ENCODE data around the gene SCAMP2.

The SCAMP2 gene

GRCh38 chr15:74837482-74838136, 35.6 kb downstream of the SCAMP2 start:
- no peak for DNase-seq

DNA sequence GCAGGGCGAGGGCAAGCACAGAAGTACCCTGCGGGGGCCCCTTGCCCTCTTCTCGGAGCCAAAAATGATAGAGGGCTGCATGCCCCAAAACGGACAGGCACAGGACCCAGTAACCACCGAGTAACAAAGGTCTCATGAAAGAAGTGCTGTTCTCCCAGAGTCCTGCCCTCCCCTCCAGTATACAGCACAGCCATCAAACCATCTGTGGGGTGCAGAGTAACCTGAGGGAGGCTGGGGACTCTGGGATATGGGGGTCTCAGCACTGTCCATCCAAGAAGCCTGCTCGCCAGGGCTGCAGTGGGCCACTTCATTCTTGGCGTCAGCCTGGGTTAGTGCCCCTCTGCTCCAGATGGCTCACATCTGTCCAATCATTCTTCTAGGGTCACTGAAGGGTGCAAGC, 36.3 kb downstream of the SCAMP2 start:
- DNase-seq: no peak

GRCh38 chr15:74835312-74835823, 37.8 kb downstream of the SCAMP2 start:
- peak; percentile 57 for DNase-seq

DNA sequence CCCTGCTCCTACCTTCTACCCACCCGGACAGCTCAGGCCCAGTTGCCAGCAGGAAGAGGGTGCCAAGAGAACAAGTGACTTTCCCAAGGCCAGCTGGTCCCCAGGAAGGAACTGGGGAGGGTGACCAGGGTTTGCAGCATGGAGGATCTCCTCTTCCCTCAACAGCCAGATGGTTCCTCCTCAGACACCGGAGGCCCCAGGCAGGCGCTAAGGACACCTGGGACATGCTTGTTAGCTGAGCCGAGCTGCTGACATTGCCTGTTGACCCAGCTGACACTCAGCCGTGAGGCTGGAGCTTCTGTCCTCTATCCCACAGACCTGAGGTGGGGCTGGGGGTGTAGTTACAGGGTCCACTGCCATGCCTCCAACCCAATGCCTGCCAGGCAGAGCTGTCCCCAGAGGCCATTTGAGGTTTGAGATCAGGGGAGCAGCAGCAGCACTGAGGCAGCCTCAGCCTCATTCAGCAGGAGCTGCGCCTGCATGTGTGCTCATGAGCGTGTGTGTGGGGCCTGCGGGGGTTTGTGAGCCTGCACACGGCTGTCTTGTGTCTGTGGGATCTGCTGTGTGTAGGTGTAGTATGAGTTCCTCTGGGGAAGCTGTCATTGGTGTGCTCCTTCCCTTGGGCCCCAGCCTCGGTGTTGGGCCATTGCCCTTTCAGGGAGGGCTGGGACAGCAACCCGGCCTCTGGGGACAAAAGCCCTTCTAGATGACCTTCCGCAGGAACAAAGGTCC, 39.6 kb downstream of the SCAMP2 start:
- DNase-seq: no peak

DNA sequence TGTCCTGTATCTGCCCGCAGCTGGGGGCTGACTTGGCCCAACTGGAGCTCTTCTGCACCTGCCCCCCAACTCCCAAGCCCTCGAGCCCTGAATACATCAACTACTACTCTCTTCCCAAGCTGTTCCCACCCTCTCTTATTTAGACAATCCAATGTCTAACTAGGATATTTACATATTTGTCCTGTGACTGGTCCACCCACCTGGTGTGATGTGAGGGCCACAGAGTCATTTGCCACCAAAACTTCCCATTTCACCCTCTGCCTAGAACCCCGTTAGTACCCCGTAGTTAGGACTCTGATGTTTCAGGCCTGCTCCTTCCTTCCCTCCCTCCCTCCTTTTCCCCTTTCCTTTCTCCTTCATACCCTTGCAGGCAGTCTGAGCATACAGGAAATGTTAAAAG, 40.3 kb downstream of the SCAMP2 start:
- no peak for DNase-seq

- no peak for DNase-seq
Measured at GRCh38 chr15:74831813-74832495, 41.2 kb downstream of the SCAMP2 start.

DNA sequence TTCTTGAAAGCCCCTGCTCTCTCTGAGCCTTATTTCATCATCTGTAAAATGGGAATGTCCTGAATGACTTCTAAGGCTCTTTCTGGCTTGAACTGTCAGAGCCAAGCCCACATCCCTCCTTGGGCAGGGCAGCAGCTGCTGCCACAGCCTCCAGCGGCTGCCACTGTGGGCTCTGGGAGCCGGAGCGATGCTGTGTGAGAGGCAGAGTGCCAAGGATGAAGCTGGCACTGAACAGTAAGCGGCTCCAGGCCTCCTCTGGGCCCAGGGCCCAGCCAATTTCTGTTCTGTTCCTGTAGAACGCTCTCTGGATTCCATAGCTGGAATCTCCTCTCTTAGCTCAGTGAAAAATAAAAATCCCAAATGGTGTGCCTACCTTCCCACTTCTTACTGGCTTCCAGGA, 42.3 kb downstream of the SCAMP2 start:
- DNase-seq: no peak

DNA sequence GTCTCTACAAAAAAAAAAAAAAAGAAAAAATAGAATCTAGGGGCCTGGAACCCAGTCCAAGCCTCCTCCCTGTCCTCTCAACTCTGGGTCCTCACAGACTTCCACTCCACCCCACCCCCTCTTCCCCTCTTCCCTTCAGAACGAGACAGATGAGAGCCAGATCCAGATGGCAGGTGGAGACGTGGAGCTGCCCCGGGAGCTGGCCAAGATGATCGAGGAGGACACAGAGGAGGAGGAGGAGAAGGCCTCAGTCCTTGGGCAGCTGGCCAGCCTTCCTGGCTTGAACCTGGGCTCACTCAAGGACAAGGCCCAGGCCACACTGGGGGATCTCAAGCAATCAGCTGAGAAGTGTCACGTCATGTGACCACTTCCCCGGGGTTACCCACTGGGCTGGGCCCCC, 43.2 kb downstream of the SCAMP2 start:
- DNase-seq: no peak

- DNase-seq: no peak
Measured at GRCh38 chr15:74829486-74829885, 43.7 kb downstream of the SCAMP2 start.

- DNase-seq: no peak
Measured at GRCh38 chr15:74828835-74829234, 44.3 kb downstream of the SCAMP2 start.

GRCh38 chr15:74827614-74828013, 45.6 kb downstream of the SCAMP2 start:
- no peak for DNase-seq

- DNase-seq: no peak
Measured at GRCh38 chr15:74826921-74827320, 46.2 kb downstream of the SCAMP2 start.

DNA sequence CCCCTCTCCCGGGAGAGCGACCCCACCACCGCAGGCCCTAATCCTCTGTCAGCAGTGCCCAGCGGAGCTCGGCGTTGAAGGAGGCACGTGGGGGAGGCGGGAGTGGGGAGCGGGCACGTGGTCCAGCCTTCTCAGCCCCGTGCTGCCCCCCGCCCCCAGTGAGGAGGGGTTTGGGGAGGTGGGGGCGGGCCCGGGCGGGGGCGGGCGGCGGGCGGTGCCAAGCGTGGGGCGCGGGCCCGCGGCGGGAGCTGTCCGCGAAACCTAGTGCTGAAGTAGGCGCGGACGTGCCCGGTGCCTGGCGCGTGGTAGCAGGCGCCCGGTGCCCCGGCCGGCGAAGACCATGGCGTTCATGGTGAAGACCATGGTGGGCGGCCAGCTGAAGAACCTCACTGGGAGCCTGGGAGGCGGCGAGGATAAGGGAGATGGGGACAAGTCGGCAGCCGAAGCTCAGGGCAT, 46.8 kb downstream of the SCAMP2 start, which contains the start of gene CPLX3:
Gene CPLX3 (plus strand): TSS at position 264 of the 456 bp plus-strand sequence. CDS start 77 bp downstream, at position 341.
- DNase-seq: peak; percentile 64

- no peak for DNase-seq
Measured at GRCh38 chr15:74825866-74826265, 47.3 kb downstream of the SCAMP2 start.

- DNase-seq: no peak
Measured at GRCh38 chr15:74824976-74825375, 48.2 kb downstream of the SCAMP2 start.

DNA sequence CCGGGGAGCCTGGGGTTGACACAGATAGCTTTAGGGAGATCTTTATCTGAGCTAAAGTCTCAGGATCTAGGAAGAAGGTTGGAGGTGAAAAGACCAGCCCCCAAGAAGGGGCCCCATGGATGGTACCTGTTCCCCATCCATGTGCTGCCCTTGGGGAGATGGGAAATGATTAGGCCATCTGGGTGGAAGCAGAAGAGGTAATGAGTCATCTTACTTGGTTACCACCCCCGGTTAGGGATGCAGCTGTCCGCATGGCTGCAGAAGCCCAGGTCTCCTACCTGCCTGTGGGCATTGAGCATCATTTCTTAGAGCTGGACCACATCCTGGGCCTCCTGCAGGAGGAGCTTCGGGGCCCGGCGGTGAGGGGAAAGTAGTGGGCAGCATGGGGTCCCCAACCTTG, 49.8 kb downstream of the SCAMP2 start:
- DNase-seq: no peak

DNA sequence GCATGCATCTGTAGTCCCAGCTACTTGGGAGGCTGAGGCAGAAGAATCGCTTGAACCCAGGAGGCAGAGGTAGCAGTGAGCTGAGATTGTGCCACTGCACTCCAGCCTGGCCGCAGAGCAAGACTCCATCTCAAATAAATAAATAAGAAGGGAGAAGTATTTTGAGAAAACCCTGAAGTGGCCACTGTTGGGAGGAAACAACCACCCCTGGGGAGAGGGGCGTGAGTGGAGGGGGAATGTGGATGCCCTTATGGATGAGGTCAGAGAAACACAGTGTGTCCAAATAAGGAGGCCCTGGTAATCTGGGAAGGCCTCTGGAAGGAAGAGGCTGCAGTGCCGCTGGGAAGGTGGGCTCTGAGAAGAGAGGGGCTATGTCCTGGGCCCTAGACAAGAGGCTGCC, 50.9 kb downstream of the SCAMP2 start:
- DNase-seq: no peak

DNA sequence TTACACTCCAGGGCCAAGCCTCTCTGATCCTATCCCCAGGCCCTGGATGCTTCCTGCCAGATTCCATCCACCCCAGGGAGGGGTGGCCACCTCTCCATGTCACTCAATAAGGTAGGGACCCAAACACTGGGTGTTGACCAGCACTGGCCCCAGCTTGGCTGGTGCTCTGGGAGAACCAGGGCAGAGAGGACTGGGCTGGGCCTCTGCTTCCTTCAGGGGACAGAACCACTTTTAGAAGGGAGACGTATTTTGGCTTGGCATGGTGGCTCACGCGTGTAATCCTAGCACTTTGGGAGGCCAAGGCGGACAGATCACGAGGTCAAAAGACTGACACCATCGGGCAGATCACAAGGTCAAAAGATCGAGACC, 51.4 kb downstream of the SCAMP2 start:
- no peak for DNase-seq

DNA sequence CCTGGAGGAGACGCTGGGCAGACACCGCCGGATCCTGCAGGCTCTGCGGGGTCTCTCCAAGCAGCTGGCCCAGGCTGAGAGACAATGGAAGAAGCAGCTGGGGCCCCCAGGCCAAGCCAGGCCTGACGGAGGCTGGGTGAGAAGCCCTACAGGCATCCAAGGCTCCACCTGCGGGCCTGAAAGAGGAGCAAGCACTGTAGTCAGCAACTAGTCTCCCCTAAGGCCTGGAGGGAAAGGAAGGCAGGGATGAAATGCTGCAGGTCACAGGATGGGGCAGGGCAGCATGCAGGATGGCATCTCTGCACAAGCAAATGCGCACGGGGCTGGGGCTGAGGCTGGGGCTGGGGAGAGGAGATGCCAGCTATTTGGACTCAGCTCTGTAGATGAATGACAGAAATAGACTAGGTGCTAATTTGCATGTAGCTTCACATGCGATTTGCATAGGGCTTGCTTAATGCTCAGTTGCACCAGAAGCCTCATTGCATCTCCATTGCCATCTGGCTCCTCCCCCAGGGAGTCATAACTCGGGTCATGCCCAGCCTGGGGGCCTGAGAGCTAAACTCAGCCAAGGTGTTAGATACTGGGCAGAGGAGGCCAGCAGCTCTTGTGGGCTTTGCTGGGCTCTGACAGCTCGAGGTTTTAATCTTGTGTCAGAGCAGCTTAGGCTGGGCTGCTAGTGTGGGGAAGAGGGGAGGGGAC, 51.9 kb downstream of the SCAMP2 start:
- no peak for DNase-seq

- no peak for DNase-seq
Measured at GRCh38 chr15:74820056-74820455, 53.1 kb downstream of the SCAMP2 start.

GRCh38 chr15:74817370-74817737, 55.8 kb downstream of the SCAMP2 start:
- DNase-seq: no peak

GRCh38 chr15:74816624-74817369, 56.4 kb downstream of the SCAMP2 start:
- no peak for DNase-seq

Data from activated CD4-positive, CD25-positive, alpha-beta regulatory T cell treated with anti-CD3 and anti-CD28 coated beads, Interleukin-2, amount 50 U/mL, for 72 hours (primary cell).